K562 (cell line): ENCODE measurements around the gene ZNF48. TPM values are rescaled to one million over a fixed set of nuclear protein-coding genes. Genes with fewer than 3 reads are reported as not detected.
A peak's percentile ranks its signal among the peaks of the same experiment; 100 is the strongest.

ENCODE experiments used
- ATAC-seq: fragments of 200-7000 bp; cut with Tn5 transposase; 3 replicates; pipeline ENCODE4 v1.9.1; 2020; ENCODE audit warnings: moderate library complexity
- BruUV-seq: library from RNA; stranded (reverse); fragments of 400-500 nt; replicated peaks from 2 replicates; lab custom pipeline; 2021; lab: Mats Ljungman, UMichigan
- CTCF ChIA-PET: fragments of 300-600 bp; formaldehyde crosslinking; extraction: SDS; loops from one replicate; lab custom pipeline; 2021; ENCODE audit warnings: low intra/inter-chr PET ratio; lab: Yijun Ruan, JAX
- POLR2A ChIA-PET: fragments of 300-600, 350-650 bp; sonication (Branson Sonifier 250); formaldehyde crosslinking; extraction: SDS; loops from one replicate; lab custom pipeline; 2021; ENCODE audit warnings: antibody characterized with exemption, inconsistent platforms; lab: Yijun Ruan, JAX
- DNase-seq, 4 experiments: peaks; one replicate each; pipeline versions ENCODE4 v3.0.0 to v3.0.0-alpha.2; 2011 to 2018; ENCODE audit warnings: low spot score in 3 of 4, mixed read lengths in 3 of 4; ENCODE audit errors: extremely low read depth in 1 of 4
- FAIRE-seq: peaks from 2 replicates; lab custom pipeline; 2011; peaks lifted over from hg19 to GRCh38; lab: Jason Lieb, UNC
- H2AFZ ChIP-seq: 2 replicates; pipeline ENCODE4 v1.6.0; 2011; ENCODE audit warnings: low read depth, low read length, control low read depth, inconsistent platforms
- H3K27ac ChIP-seq: fragments of 200-600 bp; 3 replicates; pipeline ENCODE4 v1.8.0; 2011; ENCODE audit warnings: low read depth, mild to moderate bottlenecking, control low read depth, inconsistent platforms, low read length, moderate library complexity, mixed read lengths; ENCODE audit errors: extremely low read depth
- H3K27me3 ChIP-seq, 2 experiments: fragments of 300-600 bp in 1 of 2; 2 replicates in 1 of 2; 3 replicates in 1 of 2; pipeline versions ENCODE4 v1.6.0 to v1.8.0; 2011; ENCODE audit warnings: inconsistent platforms in 2 of 2, low read length in 2 of 2, mild to moderate bottlenecking in 1 of 2, mixed read lengths in 1 of 2, moderate library complexity in 1 of 2; ENCODE audit not compliant: control insufficient read depth in 2 of 2, insufficient read depth in 2 of 2
- H3K36me3 ChIP-seq: fragments of 300-600 bp; 3 replicates; pipeline ENCODE4 v1.8.0; 2011; ENCODE audit warnings: mild to moderate bottlenecking, low read length, inconsistent platforms; ENCODE audit not compliant: control insufficient read depth, insufficient read depth
- H3K4me1 ChIP-seq, 2 experiments: fragments of 200-600 bp in 1 of 2; replicated peaks in 1 of 2; 2 replicates in 1 of 2; 3 replicates in 1 of 2; pipeline versions ENCODE4 v1.5.1 to v1.8.0; 2011; ENCODE audit warnings: inconsistent platforms in 2 of 2, low read length in 2 of 2, mild to moderate bottlenecking in 1 of 2, mixed read lengths in 1 of 2, moderate library complexity in 1 of 2; ENCODE audit not compliant: control insufficient read depth in 2 of 2, insufficient read depth in 2 of 2
- H3K4me2 ChIP-seq: 2 replicates; pipeline ENCODE4 v1.6.1; 2011; ENCODE audit warnings: low read length, control low read depth, inconsistent platforms, mixed read lengths; ENCODE audit not compliant: insufficient read depth
- H3K4me3 ChIP-seq: fragments of 200-600 bp; sonication (generic), shearing (Covaris generic); 2 replicates; pipeline ENCODE4 v1.5.1; 2016; ENCODE audit warnings: control low read depth, inconsistent platforms
- H3K79me2 ChIP-seq: fragments of 200-600 bp; 3 replicates; pipeline ENCODE4 v1.8.0; 2011; ENCODE audit warnings: low read length, inconsistent platforms; ENCODE audit not compliant: control insufficient read depth, insufficient read depth
- H3K9ac ChIP-seq, 2 experiments: 2 replicates each; pipeline versions ENCODE4 v1.6.0 to v1.6.1; 2011; ENCODE audit warnings: low read depth in 2 of 2, low read length in 2 of 2, control low read depth in 1 of 2, inconsistent platforms in 1 of 2, mild to moderate bottlenecking in 1 of 2, mixed read lengths in 1 of 2; ENCODE audit not compliant: insufficient read depth in 1 of 2
- H3K9me1 ChIP-seq: one replicate; pipeline ENCODE4 v1.6.0; 2011; ENCODE audit warnings: inconsistent platforms, mild to moderate bottlenecking, low read length, moderate library complexity; ENCODE audit not compliant: control insufficient read depth, insufficient read depth
- H3K9me3 ChIP-seq: replicated peaks from 2 replicates; pipeline ENCODE4 v1.5.1; 2011; ENCODE audit warnings: low read depth, low read length, inconsistent platforms; ENCODE audit not compliant: control insufficient read depth, insufficient read depth
- H4K20me1 ChIP-seq: replicated peaks from 2 replicates; pipeline ENCODE4 v1.6.1; 2011; ENCODE audit warnings: low read length, inconsistent platforms, mixed read lengths; ENCODE audit not compliant: control insufficient read depth, insufficient read depth
- LCOR ChIP-seq: sonication (generic); formaldehyde crosslinking; IDR thresholded peaks from 2 replicates; pipeline ENCODE4 v1.8.0; 2022; ENCODE audit warnings: mild to moderate bottlenecking, missing genetic modification reagents
- POLR2A ChIP-seq: fragments of 450-650 bp; conservative IDR thresholded peaks from 2 replicates; pipeline ENCODE4 v1.6.1; 2016
- SMAD2 ChIP-seq: fragments of 150-350 bp; IDR thresholded peaks from 2 replicates; pipeline ENCODE4 v1.6.1; 2014; ENCODE audit warnings: low read depth, mild to moderate bottlenecking, low read length
- TAF15 ChIP-seq: fragments of 200-400 bp; formaldehyde crosslinking; IDR thresholded peaks from 2 replicates; pipeline ENCODE4 v1.6.1; 2017; ENCODE audit warnings: mild to moderate bottlenecking, low read depth, low read length, moderate library complexity
- ZBTB8A ChIP-seq: fragments of 450-650 bp; IDR thresholded peaks from 2 replicates; pipeline ENCODE4 v1.6.1; 2018; ENCODE audit warnings: mild to moderate bottlenecking, moderate library complexity; ENCODE audit not compliant: partially characterized antibody
- ZNF41 ChIP-seq: fragments of 250-450 bp; sonication (Bioruptor Pico); conservative IDR thresholded peaks from 2 replicates; pipeline ENCODE4 v1.4.0; 2020; ENCODE audit warnings: mild to moderate bottlenecking
- ZNF639 ChIP-seq, 2 experiments: fragments of 200-800 bp in 1 of 2; sonication (Bioruptor generic) in 1 of 2; sonication (generic) in 1 of 2; formaldehyde crosslinking in 1 of 2; IDR thresholded peaks in 1 of 2; conservative IDR thresholded peaks in 1 of 2; 2 replicates each; pipeline versions ENCODE4 v1.5.0 to v1.6.1; 2016 to 2020; ENCODE audit warnings: missing compliant biosample characterization in 1 of 2, missing genetic modification characterization in 1 of 2, missing genetic modification reagents in 1 of 2
- ZSCAN32 ChIP-seq: fragments of 450-650 bp; formaldehyde crosslinking; IDR thresholded peaks from 2 replicates; pipeline ENCODE4 v1.4.0; 2020; ENCODE audit warnings: mild to moderate bottlenecking, moderate library complexity
- WGBS: fragments of 100-300 bp; shearing (Covaris generic); methylation state at CpG from one replicate; pipeline ENCODE4 v1.1.6; 2016; ENCODE audit warnings: low coverage, mixed read lengths; ENCODE audit not compliant: insufficient coverage; ENCODE audit errors: missing lambda C conversion rate; 5-methylcytosine and 5-hydroxymethylcytosine counted together
- in situ Hi-C: fragments of 300-500 bp; cut with MboI; formaldehyde crosslinking; loops from 4 replicates; pipeline ENCODE4 v1.15.0; 2018; ENCODE audit warnings: inconsistent platforms, mixed read lengths
- intact Hi-C: fragments of 100-400 bp; cut with micrococcal nuclease; formaldehyde crosslinking; loops from 2 replicates; pipeline ENCODE4 v1.14.2; 2022
- polyA plus RNA-seq, 8 experiments: library from polyadenylated mRNA; depleted of rRNA in 4 of 8; stranded (reverse) in 5 of 8; unstranded in 3 of 8; fragments of >200 nt; fragmentation: Nextera tagmentation in 2 of 8; fragmentation: Illumina TruSeq in 1 of 8; extraction: Ambion mirVana in 2 of 8; extraction: Trizol in 1 of 8; gene quantifications; 2 replicates each; pipeline versions ENCODE4 v1.2.1 to v1.2.3, GENCODE V29; 2011 to 2014; ENCODE audit warnings: inconsistent platforms in 1 of 8, missing spikeins in 1 of 8
- total RNA-seq, 7 experiments: library from RNA; depleted of rRNA in 6 of 7; stranded (reverse); fragments of >200 nt in 6 of 7; fragmentation: Illumina TruSeq in 2 of 7; extraction: Trizol in 2 of 7; gene quantifications; 2 replicates each; pipeline versions ENCODE4 v1.2.1 to v1.2.3, GENCODE V29; 2011 to 2021; ENCODE audit warnings: low replicate concordance in 1 of 7

Gene ZNF48
- total and polyA plus RNA-seq, 9 of the 15 experiments (the other 6 are each of a cell fraction or from before 2014, with no cell fraction given) = 0.38 to 11.6 (median 4.7) TPM

GRCh38 chr16:30418350-30419181 lies 23.3 kb downstream of the ZNF48 start (continued):
- TF ChIP-seq ZSCAN32 (CRISPR knock-in tag) (no peak), ZNF41 (CRISPR knock-in tag) (no peak), SMAD2 (no peak), ZNF639 (CRISPR knock-in tag; conservative IDR thresholded peaks at IDR 0.05 in 1 of 2, IDR thresholded peaks at IDR 0.05 in 1 of 2) (no peak), LCOR (CRISPR knock-in tag) (no peak), TAF15 (no peak)

- BruUV-seq = no TSS peak
- ChIA-PET POLR2A (interaction anchor here (0.7 to 1.5 kb wide), 2 partner anchors 9 to 569 kb away, joined by 3 to 4 read pairs; partner anchors contain the start of gene DCTPP1), CTCF (no interaction called here)
- H3K79me2 ChIP-seq = peaks cover 14% of the 10 kb centered on the region
- in situ Hi-C loops (no loop called here), intact Hi-C loops (no loop called here)
- no peaks in the 10 kb centered on the region for H3K9me1 ChIP-seq
- ATAC-seq (no peak), FAIRE-seq (no peak), DNase-seq (no peak)
- no peak overlapping the region for H3K4me2 ChIP-seq
- 84% methylated on average over 5 of the region's 5 CpGs for WGBS
- no peaks in the 10 kb centered on the region for H3K9me3 ChIP-seq
- peaks cover 79% of the 10 kb centered on the region for H3K36me3 ChIP-seq
- peaks cover 0 to 7% of the 10 kb centered on the region in 2 experiments; a peak in 1 of 5 replicates for H3K4me1 ChIP-seq
- no peaks in the 10 kb centered on the region for H3K27me3 ChIP-seq
- peak; percentile 25; the same call in 1 of the 2 replicates for TF ChIP-seq POLR2A
- no peak for TF ChIP-seq ZBTB8A
- no peak overlapping the region for H2AFZ ChIP-seq
- H3K9ac ChIP-seq = no peak overlapping the region
- H4K20me1 ChIP-seq = no peaks in the 10 kb centered on the region
- H3K4me3 ChIP-seq = no peak overlapping the region
- H3K27ac ChIP-seq = no peak overlapping the region
Observed at GRCh38 chr16:30421010-30421409, 25.8 kb downstream of the ZNF48 start.
